Fibroblast of skin of scalp (primary cell): Measurements from ENCODE around the gene CARNS1.
"Not testable (repeated sequence)": the region's sequence is repeated elsewhere in the genome, so short reads cannot be mapped to it uniquely, and the experiment has no call there.

Source experiments
- DNase-seq: peaks from one replicate; pipeline ENCODE4 v3.0.0-alpha.2; 2013

Gene CARNS1

DNA sequence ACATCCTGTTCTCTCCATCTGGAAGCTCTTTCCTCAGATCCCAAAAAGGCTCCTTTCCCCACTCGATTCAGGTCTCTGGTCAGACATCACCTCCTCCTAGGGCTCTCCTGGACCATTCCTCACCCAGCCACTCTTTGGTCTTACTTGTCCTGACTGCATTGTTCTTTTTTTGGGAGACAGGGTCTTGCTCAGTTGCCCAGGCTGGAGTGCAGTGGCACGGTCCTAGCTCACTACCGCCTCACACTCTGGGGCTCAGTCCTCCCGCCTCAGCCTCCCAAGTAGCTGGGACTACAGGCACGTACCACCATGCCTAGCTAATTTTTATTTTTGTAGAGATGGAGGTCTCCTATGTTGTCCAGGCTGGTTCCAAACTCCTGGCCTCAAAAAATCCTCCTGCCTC is 30.0 kb downstream of the CARNS1 start:
- DNase-seq = no peak

DNA sequence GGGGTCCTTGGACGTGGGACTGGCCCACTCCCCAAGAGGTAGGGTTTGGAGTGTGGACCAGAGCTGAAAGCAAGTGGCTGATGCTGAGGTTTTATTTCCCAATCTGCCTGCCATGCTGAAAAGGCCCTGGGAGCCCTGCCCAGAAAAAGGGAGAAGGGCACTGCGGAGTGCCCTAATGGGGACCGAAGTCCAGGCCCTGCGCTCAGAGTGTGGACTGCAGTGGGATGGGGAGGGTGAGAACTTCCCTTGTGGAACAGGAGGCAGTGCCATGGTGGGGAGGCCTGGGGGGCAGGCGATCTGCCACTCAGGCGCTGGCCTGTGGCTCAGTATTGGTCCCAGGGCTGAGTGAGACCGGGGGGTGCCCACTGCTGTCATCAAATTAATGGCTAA is 32.7 kb downstream of the CARNS1 start:
- DNase-seq = no peak

DNA sequence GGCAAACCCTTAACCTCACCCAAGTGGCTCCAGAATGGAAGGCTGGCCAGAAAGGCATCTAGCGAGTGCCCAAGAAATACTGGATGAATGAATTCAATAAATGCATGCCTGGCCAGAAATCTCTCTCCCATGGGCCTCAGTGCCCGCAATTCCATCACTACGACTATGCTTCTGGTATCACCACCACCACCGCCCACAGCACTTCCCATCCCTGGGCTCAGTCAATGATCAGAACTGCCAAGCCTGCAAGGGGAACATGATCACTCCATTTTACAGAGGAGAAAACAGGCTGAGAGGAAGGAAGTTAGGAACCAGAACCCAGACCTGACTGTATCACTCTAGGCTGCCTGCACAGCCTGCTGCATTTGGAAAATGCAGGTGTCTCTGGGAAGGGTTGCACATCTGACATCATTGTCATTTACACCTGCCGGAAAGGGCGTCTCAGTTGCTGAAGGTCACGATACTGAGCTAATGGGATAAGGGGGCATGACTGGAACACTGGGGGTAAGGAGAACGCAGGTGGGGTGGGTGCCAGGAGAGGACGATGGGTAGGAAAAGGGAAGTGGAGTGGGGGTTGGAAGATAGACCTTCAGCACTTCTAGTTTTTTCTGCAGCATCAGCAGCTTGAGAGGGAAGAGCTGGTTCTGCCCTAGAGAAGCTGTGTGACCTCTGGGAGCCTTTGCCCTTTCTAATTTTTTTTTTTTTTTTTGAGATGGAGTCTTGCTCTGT is 33.8 kb downstream of the CARNS1 start:
- no peak for DNase-seq

DNA sequence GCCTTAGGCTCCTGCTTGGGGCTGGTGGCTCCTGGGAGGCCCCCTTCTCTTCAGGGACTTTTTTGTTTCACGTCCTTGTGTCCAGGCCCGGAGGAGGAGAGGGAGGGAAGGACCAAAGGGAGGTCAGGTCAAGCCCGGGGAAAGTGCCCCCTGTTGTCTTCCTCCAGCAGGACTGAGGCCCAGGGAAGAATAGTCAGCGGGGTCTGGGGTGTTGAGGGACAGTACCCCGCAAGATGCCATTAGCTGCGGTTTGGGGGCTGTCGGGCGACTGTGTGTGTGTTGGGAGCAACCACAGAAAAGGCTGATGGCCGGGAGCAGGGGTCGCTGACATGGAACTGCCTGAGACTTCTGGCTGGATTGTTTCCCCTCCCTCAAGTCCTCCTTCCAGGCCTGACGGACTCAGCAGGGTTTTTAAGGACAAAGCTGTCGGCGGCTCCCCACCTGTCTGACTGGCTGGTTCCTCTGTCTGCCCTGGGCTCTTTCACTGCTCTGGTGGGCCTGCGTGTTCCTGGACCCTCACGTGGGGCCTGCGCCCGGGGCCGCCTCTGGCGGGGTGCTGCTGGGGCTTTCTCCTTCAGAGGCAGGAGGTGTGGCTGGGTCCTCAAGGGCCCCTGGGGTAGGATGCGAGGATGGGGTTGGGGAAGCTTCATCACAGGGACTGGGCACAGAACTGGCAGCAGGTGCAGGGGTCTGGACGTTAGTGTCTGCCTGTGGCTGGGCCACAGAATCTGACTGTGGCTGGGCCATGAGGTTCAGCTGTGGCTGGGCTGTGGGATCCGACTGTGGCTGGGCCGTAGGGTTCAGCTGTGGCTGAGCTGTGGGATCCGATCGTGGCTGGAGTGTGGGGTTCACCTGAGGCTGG is 35.5 kb downstream of the CARNS1 start:
- DNase-seq = no peak

DNA sequence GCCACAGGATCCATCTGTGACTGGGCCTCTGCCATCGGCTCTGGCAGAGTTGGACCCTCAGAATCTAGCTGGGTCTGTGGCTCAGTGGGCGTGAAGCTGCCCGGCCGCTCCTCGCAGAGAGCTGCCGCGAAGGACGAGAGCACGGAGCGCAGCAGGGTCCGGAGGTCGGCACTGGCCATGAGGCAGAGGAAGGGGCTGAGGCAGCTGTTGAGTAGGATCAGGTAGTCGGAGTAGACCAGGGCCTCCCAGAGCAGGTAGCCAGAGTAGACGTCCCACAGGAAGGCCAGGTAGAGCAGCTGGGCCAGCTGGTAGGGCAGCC is 36.1 kb downstream of the CARNS1 start:
- DNase-seq = no peak

DNA sequence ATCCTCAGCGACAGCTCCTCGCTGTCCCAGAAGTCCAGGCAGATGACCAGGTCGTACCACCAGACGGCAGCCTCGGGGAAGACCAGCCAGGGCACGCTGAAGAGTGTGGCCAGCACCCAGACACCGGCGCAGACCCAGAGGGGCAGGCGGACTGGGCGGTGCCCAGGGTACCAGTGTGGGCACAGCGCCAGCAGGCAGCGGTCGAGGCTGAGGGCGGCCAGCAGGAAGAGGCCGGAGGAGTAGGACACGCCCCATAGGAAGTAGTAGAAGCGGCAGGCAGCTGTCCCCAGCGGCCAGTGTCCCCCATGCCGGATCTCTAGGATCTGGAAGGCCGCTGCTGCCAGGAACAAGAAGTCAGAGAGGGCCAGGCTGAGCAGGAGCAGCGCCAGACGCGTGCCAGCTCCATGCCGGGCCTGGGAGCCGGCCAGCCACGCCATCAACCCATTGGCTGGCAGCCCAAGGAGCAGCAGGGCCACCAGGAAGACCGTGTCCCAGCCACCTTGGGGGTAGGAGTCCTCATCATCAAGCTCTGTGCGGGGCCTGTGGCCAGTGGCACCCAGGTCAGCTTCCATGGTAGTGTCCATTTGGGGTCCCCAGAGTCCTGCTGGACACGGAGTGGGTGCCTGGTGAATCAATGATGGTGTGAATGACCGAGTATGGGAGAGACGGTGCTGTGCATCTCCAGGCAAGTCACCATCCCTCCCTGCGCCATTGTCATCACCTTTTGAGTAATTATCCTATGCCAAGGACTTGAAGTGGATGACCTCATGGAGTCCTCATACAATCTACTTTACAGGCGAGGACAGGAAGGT is 36.9 kb downstream of the CARNS1 start, which contains the start of gene GPR152:
GPR152 (minus strand) TSS at position 589 of the 812 bp plus-strand sequence; CDS start at position 584, 5 bp downstream.
- no peak for DNase-seq

DNA sequence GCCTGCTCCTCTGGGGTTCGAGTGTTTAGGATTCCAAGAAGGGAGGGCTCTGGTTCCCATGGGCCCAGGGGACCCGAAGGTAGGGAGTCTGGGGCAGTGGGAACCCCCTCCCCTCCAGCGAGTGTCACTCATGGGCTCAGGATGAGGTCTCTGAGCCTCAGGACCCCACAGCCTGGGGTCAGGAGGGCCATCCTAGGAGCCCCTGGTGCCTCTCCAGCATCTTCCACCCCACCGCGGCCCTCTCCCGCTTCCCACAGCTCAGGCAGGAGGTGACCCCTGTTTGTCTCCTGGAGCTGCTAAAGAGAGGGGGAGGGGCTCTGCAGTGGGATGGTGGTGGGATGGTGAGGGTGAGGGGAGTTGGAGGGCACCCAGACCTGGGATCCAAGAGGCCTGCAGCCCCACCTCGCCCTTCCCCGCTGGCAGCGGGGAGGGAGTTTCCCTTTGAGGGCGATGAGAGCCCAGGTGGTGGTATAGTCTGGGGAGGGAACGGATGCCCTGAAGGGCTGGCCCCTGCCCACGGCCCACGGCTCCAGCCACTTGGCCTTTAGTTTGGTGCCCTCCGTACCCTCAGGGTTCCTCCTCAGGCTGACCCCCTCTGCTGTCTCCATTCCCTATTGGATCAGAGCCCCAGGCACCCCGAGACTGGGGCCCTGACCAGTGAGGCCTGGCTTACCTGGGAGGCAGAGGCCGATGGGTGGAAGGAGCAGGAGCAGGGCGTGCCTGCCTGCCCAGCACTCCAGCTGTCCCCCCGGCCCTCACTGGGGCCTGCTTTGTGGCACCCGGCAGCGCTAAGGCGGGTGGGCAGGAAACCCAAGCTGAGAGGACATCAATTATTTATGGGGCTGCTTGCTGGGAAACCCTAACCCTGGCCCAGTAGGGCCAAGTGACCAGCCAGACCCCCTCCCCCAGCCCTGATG is 38.6 kb downstream of the CARNS1 start:
- no peak for DNase-seq

DNA sequence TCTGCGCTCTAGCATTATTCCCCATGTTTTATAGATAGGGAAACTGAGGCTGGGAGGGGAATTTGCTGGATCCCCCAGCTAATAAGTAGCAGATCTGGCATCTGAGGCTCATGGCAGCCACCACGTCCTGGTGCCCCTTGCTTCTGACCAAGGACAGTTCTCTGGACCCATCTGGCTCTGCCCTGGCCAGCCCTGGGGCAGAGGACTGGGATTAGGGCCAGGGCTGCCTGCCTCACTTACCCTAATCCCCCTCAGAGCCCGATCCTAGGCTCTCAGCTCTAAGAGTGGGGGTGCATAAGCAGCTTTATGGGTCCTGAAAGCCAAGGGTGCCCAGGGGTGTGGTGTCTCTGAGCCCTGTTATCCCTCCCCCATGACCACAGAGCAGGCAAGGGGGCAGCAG is 39.6 kb downstream of the CARNS1 start, which contains the start of gene CABP4:
CABP4 (plus strand) TSS at position 301 of the 400 bp plus-strand sequence; CDS start at position 371, 70 bp downstream.
- no peak for DNase-seq

DNA sequence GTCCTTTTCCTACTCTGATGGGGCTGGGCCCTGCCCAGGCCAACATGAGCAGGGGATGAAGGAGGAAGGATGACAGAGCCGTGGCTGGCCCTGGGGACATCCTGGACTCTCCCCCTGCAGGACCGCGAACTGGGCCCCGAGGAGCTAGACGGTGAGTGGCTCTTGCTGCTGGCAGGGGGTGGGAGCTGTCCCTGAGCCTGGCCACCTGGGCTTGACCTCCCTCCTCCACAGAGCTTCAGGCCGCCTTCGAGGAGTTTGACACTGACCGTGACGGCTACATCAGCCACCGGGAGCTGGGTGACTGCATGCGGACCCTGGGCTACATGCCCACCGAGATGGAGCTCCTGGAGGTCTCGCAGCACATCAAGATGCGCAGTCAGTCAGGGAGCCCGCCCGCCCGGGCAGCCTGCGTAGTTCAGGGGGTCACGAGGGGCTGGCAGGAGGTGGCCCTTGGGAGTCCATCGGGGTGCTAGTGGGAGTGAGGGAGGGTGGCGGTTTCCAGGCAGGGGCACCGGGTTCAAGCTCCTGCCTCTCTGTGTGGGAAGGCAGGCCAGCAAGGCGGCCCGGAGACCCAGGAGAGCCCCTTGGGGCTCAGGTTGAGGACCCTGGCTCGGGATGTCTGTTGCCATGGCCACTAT is 40.7 kb downstream of the CARNS1 start:
- no peak for DNase-seq

DNA sequence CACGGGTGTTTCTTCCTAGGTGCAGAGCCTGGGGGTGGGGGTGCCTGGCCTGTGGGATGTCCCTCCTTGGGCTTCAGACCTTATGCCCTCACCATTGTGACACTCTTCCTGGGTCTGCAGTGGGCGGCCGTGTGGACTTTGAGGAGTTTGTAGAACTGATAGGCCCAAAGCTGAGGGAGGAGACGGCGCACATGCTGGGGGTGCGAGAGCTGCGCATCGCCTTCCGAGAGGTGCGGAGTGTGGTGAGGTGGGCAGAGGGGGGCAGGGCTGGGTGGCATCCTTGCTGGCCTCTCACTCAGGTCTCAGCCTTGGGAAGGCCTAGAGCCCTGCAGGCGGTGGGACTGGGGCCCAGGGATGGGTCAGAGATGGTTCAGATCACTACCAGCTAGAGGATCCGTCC is 42.0 kb downstream of the CARNS1 start:
- DNase-seq = no peak

DNA sequence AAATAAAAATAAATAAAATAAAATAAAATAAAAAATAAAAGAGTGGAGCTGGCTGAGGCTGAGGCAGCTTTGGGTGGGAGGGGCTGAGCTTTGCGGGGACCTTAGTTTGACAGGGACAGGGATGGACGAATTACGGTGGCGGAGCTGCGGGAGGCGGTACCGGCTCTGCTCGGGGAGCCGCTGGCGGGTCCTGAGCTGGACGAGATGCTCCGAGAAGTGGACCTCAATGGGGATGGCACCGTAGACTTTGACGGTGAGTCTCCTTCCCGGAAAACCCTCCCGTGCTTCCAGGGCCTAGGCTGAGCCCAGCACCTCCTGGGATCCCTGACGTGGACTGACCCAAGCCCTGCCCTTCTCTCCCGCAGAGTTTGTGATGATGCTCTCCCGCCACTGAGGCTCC is 42.8 kb downstream of the CARNS1 start:
- DNase-seq = no peak

DNA sequence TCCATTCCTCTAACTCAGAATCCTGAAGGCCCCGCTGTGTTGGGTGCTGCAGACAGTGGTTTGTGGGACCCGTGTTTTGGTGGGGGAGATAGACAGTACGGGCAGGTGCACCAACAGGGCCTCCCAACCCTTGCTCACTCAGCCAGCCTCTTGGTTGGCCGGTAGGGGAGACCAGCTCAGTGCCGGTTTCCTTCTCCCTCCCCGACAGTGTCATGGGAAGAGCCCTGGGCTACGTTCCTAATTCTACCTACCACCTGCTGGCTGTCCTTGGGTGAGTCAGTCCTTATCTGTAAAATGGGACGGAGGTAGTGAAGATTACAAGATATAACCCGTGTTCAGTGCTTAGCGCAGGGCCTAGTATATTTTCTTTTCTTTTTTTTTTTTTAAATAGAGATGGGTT is 47.7 kb downstream of the CARNS1 start:
- DNase-seq = no peak

DNA sequence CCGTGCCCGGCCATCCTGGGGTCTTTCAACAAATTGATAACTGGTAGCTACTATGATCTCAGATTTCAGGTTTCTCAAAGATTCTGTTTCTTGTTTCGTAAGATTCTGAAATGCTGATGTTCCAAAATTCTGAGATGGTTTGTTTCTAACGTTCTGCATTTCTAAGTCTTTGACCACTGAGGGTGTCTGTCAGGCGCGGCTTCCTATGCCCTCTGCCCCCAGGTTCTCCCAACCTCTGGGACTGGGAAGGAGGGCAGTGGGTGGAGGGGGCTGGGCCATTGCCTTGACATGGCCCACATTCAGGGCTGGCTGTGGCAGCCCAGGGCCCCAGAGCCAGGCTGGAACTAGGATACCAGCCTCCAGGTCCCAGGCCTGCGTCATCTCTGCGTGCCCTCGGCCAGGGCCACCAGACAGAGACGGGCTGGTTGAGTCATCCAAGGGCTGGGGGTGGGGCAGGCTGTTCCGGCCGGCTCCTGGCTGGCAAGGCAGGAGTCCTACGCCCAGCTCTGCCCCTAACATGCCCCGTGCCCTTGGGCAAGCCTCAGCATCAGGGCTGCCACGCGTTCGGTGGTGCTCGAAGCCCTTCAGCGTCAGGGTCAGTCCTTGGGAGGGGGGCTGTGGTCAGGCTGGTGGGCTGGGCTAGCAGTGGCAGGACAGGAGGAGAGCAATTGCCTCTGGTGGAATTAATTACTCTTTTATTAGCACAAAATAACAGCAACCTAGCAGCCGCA is 48.4 kb downstream of the CARNS1 start:
- no peak for DNase-seq

DNA sequence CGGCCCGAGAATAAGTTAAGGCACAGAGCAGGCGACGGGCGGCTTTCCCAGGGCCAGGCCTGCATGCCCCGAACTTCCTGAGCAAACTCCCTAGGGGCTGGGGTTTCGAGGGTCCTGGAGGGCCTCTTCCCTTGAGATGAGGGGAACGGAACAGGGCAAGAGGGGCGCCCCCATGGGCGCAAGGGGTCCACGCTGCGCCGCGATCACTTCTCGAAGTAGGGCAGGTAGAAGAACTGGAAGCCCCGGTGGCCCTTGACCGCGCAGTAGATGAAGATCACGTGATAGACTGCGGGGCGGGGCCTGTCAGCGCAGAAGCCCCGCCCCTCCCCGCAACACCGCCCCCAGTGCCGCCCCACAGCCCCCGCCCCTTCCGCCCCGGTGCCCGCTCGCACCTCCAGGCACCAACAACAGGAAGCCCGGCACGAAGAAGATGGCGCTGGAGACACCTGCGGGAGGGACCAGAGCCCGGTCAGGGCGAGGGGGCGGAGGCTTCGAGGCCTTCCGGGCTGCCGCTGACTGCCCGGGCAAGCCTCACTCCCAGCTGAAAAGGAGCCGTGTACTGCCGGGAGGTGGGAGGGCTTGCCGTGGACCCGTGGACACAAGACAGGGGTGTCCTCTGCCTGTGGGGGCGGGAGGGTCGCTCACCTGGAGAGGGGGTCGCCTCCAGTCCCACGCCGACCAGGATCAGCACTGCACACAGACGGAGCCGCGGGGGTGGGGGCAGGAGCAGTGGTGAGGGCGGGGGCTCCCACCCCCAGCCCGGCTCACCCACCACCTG is 49.1 kb downstream of the CARNS1 start:
- DNase-seq = peak; percentile 74

DNA sequence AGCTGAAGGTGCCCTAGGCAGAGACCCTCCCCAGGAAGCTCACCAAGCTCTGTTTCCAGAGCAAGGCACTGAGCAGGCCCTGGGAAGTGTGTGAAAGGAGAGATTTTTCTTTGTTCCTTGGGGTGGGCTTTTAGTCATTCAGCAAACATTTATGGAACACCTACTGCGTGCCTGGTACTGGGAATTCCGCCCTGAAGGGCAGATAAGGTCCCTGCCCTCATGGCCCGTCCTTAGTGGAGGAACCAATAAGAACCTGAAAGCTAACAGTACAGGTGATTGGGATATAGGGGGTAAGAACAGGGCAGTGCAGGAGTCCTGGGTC is 49.7 kb downstream of the CARNS1 start:
- DNase-seq = no peak

DNA sequence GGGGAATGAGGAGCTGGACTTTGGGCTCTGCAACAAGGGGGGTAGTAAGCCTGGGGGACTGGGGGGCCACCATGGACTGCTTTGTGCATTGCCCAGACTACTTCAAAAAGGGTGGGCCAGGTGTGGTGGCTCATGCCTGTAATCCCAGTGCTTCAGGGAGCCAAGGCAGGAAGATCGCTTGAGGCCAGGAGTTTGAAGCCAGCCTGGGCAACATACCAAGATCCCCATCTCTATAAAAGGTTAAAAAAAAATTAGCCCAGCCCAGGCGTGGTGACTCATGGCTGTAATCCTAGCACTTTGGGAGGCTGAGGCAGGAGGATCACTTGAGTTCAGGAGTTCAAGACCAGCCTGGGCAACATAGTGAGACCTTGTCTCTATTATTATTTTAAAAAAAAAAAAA is 50.1 kb downstream of the CARNS1 start:
- not testable (repeated sequence) for DNase-seq

DNA sequence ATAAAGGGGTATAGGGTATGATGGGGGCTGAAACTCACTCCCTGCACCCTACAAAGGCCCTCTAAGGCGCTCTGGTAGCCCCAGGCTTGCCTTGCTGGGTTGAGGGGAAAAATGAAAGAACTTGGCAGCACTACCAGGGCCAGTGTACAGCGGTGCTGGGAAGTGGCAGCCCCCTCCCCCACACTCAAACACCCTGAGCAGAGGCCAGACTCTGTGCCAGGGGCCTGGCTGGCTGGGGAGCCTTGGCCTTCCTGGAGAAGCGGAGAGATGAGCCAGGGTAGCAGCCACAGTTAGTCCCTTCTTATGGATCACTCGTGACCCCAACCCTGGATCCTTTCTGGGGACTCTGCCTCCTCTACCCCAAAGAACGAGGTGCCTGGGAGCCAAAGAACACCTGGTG is 50.9 kb downstream of the CARNS1 start:
- no peak for DNase-seq

DNA sequence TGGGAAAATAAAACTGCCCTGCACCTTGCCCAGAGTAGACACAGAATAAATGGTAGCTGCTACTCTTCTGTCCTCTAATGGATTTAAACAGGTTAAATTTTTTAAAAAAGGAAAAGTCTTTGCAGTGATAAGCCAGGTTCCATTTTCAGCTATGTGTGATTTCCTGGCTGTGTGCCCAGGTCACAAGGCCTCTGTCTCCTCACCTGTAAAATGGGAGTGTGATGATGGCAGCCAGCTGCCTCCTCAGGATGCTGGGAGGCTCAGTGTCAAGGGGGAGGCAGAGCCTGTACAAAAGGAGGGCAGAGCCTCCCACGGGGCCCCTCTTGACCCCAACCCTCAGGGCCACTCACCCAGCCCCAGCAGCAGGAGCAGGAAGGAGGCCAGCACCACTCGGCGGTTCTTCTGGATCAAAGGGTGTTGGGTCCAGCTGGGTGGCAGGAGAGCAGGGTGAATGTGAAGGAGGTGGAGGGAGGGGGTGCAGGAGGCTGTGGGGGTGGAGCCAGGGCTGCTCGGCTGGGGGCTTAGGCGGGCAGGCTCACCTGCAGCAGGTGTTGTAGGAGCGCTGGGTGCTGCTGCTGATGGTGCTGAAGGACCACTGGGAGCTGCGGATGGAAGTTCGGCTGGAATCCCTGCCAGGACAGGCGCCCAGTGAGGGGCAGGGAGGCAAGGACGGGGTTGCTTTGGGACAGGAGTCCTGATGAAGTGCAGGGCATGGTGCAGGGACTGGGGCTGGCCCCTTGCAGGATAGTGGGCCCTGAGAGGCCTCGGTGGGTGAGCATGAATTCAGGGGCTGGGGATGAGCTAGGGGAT is 51.7 kb downstream of the CARNS1 start:
- no peak for DNase-seq

DNA sequence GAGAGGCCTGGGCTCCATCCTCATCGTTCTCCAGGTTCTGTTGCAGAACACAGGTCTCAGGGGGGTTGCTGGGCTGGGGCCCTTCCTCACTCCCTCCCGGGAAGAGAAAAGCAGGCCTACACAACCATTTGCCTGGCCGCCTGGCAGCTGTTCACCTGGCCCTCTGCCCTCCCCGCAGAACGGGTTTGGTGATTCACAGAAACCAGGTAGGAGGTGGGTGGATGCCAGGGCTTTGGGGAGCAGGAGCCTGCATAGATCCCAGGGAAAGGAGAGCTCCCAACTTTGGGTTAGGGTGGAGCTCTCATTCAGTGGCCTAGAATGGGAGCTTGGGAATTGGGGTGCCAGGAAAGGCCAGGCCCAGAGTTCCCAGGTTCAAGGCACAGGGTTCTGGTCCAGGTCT is 52.6 kb downstream of the CARNS1 start:
- DNase-seq = no peak
